Activated CD4-positive, CD25-positive, alpha-beta regulatory T cell treated with anti-CD3 and anti-CD28 coated beads, Interleukin-2, amount 50 U/mL, for 24 hours (primary cell): ENCODE results near the gene TNFRSF12A.
"Not testable (repeated sequence)": the region's sequence is repeated elsewhere in the genome, so short reads cannot be mapped to it uniquely, and the experiment has no call there.

ENCODE experiments used
- ATAC-seq, 2 donors: fragments of 150-1000 bp; cut with Tn5 transposase; one replicate each; pipeline ENCODE4 v1.10.0; 2021; ENCODE audit warnings: mild to moderate bottlenecking in 1 of 2, moderate library complexity in 1 of 2

The TNFRSF12A gene

GRCh38 chr16:3069146-3069545 is 49.0 kb downstream of the TNFRSF12A start:
- not testable (repeated sequence) for ATAC-seq

GRCh38 chr16:3070608-3071111 is 50.5 kb downstream of the TNFRSF12A start:
- ATAC-seq: no peak

GRCh38 chr16:3071655-3072054 is 51.5 kb downstream of the TNFRSF12A start:
- no peak for ATAC-seq
